ENCODE data around the gene CCDC27.

Gene CCDC27

GRCh38 chr1:3777647-3778589 is 25.7 kb downstream of the CCDC27 start:
- FAIRE-seq, result no peak

DNA sequence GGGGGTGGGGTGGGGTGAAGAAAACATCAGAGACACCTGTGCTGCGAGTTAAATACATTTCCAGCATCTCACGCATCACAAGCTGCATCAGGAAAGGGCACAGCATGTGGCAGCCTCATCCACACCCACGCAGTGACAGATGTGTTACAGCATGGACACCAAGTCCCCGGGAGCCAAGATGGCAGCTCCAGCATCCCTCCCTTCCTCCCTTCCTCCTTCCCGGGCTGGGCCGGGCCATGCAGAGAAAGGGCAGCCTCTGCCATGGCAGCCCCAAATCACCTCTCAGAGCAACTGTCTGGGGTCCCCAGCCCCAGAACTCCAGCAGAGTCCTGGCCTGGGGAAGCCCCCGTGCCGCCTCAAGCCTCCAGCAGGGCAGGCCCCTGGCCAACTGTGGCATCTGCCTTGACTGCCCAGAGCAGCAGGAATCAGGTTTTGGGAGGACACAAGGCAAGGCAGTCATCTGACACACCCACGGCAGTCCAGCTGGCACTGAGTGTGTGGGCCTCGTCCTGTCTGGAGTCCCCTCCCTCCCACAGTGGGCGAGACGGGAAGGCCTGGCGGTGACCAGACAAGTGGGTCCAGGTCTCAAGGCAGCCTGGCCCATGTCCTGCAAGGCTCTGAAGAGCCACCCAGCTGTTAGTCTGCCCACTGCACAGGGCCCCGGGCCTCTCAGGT is 26.5 kb downstream of the CCDC27 start:
- no peak for FAIRE-seq

DNA sequence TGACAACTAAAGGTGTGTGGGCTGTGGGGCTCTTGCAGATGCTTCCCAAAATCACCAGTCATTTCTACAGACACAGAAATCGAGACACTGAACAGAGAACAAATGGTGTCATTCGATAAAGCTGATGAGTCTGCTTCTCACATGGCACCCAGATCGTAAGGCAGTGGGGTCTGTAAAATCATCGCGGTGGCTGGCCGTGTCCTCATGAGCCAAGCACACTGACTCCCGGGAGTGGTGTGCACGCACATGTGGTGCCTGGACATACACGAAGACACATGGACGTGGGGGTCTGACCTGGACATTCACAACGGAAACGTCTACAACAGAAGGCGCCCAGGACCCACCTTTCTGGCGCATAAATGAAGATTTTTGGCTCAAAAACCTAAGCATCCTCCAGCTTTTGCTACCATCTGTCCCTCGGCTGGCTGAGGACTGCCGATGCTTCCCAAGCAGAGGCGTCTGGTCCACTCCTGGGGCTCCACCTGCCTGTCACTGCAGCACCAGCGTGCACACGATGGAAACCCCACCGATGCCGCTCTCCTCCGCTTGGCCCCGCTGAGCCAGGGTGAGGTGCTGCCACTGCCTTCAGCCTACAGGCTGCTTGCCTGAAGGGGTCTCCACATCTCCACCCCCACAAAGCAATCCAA is 27.1 kb downstream of the CCDC27 start:
- no peak for FAIRE-seq

DNA sequence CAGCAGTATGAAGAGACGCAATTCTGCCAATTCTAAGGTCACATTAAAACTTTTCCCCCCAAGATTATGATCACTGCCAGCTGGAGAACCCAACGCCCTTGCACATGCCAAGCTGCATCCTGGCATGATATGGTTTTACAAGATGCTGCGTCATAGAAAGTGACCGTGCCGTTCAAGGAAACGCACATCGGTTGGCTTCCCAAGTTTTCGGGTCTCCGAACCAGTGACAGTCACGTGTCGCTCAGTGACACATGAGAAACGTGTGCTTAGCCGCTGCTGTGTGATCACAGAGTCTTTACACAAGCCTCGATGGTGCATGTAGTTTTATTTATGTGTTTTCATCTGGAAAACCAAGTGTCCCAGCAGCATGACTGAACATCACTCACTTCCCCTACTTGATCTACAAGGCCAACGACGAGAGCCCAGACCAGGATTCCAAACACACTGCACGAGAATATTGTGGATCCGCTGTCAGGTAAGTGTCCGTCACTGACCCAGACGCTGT is 27.7 kb downstream of the CCDC27 start:
- no peak for FAIRE-seq

- FAIRE-seq, result no peak
These were observed 28.7 kb downstream of the CCDC27 start for GRCh38 chr1:3780901-3781300.

DNA sequence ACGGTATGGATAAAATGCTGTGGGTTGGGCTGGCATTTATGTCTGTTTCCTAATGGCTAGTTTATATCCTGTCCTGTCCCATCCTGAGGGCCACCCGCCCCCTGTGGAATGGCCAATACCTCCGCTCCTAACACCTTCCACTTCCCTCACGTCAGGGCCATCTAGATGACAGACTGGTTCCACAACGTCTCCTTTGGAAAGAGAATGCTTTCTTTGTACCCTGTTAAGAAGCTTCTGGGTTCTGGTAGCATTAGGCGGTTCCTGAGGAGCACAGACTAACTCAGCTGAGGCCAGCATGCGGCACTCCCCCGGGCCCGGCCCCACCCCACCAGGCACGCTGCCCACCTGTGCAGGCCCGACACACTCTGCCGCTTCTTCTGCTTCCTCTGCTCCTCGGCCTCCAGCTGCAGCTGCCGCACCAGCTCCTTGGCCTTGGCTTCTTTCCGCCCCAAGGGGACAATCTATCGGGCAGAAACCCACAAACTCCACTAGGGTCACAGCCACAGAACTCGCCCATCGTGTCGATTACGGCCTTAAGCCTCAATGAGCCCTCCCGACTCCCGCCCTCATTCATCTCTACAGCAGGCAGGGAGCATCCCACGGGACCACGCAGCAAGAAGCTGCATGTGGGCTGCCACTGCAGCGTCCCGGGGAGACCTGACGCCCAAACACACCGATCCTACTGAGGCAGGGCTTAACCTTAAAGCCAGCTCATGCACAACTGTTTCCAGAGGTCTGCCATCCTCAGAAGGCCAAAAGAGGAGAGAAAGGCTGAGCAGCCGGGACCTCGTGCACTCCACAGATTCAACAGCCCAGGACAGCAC is 31.6 kb downstream of the CCDC27 start:
- FAIRE-seq, result no peak

GRCh38 chr1:3785045-3785444 is 32.8 kb downstream of the CCDC27 start:
- FAIRE-seq, result no peak

GRCh38 chr1:3785456-3786157 is 33.4 kb downstream of the CCDC27 start:
- no peak for FAIRE-seq

DNA sequence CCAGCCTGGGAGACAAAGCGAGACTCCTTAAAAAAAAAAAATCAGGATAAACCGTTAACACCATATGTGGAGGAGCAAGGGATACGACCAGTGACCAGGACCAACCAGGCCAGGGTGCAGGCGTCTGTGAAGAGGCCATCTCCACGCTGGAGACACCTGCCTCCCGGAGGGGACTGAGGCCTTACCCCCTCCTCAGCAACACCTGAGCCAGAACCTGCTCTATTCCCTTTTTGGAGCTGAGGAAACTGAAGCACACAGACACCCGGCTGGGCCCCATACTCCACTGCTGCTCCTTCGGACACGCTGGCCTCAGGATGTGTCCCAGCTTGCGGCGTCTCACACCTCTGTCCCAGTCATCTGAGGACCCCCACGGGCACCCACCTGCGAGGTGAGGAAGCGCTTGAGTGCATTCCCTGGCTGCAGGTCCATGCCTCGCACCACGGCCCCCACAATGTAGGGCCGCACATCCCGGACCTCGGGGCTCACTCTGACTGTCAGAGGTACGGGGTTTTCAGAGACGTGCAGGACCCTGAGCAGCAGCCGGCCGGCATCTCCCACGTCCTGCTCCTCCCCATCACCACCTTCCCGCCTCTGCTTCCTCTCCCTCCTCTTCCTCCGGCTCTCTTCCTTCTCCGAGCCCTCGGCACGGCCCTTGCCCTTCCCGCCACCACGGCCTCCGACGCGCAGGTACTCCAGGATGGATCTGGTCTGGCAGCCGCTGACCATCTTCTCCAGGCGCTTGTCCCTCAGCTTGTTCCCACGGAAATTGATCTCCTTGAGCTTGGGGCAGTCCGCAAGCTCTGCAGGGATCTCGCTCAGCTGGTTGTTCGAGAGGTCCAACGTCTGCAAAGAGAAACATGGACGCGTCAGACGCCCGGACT is 34.5 kb downstream of the CCDC27 start:
- FAIRE-seq, result no peak

- no peak for FAIRE-seq
These were observed 35.1 kb downstream of the CCDC27 start for GRCh38 chr1:3787349-3787715.

DNA sequence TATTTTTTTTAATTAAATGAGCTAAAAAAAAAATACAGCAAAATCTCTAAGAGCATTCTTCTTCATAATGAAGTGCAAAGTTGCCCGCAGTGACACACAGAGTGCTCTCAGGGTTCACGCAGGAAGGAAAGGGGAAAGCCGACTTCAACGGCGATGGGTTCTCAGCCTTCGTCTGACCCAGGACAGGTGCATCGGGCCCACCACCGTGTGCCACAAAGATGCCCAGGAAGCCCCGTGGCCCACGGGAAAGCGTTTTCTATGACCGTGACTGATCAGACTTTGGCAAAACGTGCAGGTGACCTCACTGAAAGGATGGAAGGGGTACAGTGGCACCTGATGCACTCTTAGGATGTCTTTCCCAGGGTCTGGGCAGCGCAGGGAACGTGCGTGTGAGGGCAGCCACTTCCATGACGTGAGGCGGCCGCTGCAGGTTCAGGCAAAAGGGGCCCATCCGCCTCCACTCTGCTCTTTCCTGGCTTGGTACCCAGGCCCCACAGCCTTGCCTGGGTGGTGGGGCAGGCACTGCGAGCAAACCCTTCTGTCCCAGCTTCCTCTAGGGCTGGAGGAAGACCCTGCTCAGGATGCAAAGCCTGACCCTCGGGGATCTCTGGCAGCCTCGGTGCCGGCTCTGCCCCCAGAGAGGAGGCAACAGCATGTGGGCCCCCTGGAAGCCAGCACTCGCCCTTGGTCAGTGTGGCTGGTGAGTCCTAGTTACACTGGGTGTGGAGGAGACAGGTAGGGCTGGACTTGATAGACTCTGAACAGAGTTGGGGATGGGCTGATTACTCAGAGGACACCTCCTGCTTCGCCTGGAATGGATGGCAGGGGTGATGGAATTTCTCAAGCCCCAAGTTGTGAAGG is 35.7 kb downstream of the CCDC27 start:
- FAIRE-seq, result no peak

DNA sequence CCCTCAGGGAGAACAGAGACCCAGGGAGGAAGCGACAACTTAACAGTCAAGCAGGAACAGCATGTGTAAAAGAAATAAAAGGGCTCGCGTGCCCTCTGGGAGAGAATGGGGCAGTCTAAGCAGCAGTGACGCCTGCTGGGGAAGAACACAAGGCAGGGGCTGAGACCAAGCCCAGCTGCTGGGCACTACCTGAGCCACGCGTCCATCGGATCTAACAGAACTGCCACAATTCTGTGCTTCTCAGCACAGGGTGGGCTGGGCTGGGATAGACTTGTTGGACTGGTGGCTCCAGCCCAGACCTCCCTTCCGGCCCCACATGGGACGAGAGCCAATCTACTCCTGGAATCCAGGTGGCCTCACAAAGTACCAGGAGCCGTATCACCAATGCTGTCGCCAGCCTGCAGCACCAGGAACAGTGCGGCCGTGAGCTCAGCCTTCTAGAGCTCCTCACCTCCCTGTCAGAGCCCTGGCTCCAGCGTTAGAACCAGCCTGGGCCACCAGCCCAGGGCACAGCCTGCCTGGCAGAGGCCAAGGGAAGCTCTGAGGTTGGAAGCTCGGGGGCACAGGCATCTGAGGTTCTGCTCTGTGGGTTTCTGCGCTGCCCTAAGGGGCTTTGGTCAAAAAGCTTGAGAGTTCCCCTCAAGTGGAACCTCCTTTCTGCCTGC is 36.6 kb downstream of the CCDC27 start:
- FAIRE-seq, result no peak

GRCh38 chr1:3789421-3790300 is 37.4 kb downstream of the CCDC27 start:
- no peak for FAIRE-seq

DNA sequence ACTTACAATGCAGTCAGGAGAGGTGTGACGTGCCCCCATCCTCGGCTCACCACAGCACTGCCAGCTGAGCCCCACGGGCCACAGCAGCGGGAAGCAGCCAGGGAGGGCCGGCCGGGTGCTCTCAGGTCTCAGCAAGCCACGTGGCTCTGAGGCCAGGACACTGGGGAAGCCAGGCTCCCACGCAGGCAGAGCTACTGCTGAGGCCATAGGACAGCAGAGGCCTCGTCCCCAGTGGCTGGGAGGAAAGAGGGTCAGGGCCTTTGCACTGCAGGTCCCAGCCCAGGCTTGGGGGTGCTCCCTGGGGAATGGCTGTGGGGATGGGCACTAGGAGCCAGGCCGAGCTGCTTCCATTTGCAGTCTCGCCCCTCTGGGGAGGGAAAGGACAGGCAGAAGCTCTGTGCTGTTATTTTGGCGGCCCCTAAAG is 38.3 kb downstream of the CCDC27 start:
- FAIRE-seq, result no peak

DNA sequence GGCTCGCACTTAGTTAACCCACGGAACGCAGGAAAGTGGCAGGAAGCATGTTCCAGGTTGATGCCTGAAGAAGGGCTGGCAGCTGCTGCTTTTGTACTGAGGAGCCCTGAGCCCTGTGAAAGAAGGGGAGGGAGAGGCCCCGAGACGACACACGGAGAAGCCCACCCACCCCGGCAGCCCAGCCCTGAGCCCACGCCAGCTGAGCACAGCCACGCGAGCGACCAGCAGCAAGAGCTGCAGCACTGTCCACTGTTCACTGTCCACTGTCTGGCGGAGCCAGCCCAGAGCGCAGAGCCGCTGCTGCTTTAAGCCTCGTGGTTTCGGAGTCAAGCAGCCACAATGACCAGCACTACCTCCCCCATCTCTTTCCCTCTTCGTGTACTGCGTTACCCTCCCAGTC is 38.7 kb downstream of the CCDC27 start:
- FAIRE-seq, result no peak

DNA sequence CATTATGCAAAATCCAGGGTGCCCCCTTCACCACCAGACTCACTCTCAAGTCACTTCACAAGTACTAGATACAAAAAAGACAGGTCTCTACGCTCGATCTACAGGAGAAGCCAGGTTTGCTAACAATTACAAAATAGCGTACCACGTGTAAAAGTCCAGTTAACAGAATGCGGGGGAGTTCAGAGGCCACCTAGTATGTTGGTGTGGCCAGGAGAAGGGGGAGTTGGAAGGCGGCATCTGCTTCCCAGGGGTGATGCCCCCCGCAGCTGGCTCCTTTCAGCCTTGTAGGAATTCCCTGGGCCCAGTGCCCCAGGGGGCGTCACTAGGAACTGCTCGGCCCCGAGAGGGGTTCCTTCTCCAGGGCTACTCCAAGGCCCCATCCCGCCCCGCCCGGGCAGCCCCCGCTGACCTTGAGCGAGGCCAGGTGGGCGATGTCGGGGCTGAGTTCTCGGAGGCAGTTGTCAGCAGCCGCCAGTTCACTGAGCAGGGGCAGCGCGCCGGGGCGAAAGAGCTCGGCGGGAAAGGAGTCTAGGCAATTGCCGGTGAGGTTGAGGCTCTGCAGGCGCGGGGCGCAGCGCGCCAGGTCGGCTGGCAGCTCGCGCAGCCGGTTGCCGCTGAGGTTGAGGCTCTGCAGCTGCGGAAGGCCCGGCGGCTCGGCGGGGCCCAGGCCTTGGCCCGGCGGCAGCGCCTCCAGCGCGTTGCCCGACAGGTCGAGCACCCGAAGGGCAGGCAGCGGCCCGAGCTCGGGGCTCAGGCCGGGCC is 43.4 kb downstream of the CCDC27 start:
- no peak for FAIRE-seq

Measured in endometrium (tissue), 2 donors.